Hindlimb muscle (tissue), 1 donor: Measurements from ENCODE around the gene C2CD3. TPM values are rescaled to one million over a fixed set of nuclear protein-coding genes. Genes with fewer than 3 reads are reported as not detected.

Experiments used
- DNase-seq: peaks from one replicate; pipeline ENCODE4 v3.0.0-alpha.2; 2013
- polyA plus RNA-seq: library from polyadenylated mRNA; unstranded; fragments of 120-200 nt; gene quantifications from one replicate; pipeline ENCODE4 v1.2.1, GENCODE V29; 2013; ENCODE audit not compliant: insufficient read length

C2CD3 gene, protein sequence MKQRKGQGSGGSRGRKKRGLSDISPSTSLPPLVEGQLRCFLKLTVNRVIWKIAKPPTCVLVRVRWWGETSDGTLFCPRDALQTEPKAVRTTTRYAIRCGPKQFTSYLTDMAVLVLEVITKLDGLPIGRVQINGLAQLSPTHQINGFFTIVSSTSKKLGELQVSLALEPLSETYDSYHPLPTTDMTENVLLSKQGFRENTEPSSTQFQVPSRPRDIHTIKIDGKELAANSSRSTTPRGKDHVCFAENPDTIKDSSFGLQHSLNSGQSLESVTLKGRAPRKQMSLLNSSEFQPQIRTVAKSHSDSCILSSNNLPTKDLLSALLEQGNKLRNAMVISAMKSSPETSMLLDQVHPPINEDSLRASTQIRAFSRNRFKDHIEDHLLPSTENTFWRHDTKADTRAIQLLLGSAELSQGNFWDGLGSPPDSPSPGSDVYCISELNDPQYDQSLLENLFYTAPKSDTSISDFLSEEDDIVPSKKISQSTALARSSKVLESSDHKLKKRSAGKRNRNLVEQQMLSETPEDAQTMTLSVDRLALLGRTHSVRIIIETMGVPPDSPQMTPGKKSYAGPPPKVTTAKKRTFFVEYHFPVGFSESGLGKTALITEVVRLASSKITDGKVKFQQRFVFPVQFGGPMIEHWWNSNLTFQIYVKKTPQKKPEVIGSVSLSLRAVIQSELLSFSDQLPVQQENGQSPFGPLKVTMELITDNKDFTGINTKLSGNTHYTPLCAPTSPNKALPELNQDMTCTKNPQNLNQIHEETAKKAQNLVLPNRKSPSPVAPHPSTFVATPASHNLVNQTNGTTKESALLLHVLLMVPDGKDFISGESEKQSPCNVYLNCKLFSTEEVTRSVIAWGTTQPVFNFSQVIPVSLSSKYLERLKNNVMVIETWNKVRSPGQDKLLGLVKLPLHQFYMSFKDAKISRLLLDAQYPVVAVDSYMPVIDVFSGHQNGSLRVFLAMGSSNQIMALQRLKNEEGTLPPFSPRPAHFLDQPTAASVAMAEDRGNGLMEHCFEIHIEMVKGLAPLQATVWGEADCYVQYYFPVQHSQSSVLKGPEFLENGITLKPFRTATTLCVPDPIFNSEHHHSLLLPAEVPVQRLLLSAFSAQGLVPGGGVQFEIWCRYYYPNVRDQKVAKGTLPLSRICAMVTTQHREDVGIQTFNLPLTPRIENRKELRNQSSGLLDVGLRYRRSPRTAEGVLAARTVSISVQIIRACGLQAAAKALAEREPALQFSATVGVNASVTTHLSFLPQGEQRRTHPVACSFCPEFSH (N-terminal part only)
- 25.4 TPM for polyA plus RNA-seq

DNA sequence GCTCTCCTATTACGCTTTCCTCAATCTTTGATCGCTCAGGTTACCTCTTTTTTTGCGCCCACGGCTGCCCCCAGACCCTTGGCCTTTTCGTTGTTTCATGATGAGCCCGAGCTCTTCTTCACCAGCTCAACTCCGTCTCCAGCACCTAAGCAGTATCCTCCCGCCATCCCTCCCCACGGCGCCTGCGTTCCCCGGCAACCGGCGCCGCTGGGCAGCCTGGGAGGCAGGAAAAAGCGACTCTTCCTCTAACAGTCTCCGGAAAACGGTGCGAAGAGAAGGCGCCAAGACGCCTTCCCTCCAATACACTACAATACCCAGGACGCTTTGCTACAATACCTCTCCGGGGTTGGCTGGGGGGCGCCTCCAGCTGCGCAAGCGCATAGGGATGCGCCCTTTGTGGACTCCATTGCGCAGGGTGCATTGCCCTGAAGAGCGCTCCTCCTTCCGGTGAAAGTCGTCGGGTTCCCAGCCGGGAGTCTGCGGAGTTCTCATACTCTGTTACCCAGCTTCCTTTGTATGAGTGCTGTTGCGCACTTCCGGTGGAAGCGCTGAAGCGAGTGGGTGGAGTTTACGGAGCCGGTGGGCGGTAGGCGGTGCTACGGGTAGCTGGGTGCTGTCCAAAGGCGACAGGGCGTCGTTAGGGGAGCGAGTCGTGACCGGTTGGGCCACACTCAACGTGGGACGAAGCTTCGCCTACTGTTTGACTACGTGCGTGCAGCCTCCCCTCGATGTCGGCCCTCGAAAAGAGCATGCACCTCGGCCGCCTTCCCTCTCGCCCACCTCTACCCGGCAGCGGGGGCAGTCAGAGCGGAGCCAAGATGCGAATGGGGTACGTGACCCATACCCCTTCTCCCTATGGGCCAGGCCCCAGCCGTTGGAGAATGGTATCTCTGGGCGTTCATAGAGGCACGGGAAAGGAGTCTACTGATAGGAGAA is at the start of gene C2CD3, which contains the start of gene PPME1:
C2CD3 (minus strand) TSS at position 309 of the 936 bp plus-strand sequence; CDS start at position 99, 210 bp downstream.
PPME1 (plus strand) TSS at position 596 of the 936 bp plus-strand sequence; CDS start at position 729, 133 bp downstream.
- DNase-seq = peak; percentile 99

DNA sequence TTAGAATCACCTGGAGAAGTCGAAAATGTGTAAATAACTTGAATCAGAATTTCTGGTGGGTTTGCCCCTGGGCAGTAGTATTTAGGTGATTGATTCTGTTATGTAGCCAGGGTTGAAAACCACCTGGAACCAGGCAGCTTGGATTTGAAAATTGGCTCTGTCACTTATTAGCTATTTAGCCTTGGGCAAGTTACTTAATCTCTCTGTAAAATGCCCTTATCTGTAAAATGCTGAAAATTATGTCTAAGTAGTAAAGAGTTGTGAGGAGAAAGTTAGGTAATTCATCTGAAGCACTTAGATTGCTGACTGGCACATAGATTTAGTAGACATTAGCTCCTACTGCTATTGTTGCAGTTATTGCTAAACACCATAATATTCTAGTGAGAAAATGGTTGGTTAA is 49.6 kb upstream of the C2CD3 start:
- no peak for DNase-seq

DNA sequence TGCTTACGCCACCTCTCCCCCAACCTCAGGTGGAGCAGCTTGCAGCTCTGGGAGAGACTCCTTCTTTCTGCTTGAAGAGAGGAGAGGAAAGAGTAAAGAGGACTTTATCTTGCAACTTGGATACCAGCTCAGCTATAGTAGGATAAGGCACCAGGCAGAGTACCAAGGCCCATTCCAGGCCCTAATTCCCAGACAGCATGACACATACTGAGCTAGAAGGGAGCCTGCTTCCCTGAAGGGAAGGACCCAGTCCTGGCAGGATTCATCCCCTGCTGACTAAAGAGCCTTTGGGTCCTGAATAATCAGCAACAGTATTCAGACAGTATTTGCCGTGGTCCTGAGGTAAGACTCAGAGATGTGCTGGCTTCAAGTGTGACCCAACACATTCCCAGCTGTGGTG is 41.7 kb upstream of the C2CD3 start:
- no peak for DNase-seq

DNA sequence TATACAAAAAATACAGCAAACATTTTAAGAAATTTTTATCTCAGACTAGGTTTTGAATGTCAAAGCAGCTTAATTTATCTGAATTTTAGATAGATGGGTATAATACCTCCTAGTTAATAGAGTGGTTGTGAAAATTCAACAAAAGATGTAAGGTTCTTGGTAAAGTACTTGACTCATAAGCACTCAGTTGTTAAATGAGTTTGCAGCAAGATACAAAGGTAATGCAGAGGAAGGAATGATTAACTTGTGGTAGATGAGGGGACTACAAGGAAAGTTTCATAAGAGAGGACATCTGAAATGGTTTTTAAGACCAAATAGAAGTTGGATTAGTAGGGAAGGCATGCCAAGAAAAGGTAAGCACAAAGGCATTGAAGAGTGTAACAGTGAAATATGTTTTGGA is 37.7 kb upstream of the C2CD3 start:
- no peak for DNase-seq

DNA sequence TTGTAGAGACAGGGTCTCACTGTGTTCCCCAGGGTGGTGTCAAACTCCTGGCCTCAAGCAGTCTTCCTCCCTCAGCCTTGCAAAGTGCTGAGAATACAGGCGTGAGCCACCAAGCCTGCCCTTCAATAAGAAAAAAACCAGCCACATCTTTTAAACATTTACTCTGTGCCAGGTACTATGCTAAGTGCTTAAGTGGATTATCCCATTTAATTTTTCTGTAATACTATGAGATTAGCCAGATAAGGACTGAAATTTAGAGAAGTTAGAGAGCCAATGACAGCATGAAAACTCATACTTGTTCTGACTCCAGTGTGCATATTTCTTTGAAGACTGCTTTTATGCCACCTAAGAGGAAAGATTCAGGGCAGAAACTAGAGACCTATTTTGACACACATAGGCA is 35.9 kb upstream of the C2CD3 start:
- DNase-seq = no peak

DNA sequence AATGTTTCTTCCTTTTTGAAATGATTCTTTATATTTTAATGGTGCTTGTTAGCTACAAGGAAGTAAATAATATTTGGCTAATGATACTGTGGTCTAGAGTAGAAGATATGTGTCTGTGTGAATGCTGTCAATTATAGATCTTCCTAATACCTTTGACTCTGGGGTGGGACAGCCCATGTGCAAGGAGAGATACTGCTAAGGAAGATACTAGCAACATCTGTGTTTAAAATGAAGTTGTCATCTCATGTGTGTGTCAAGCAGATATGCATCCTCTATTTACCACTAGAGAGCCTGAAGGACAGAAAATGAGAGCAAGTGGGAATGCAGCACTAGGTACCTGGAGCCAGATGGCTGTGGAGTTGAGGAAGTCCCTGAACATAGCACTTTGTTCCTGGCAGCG is 34.4 kb upstream of the C2CD3 start:
- no peak for DNase-seq

DNA sequence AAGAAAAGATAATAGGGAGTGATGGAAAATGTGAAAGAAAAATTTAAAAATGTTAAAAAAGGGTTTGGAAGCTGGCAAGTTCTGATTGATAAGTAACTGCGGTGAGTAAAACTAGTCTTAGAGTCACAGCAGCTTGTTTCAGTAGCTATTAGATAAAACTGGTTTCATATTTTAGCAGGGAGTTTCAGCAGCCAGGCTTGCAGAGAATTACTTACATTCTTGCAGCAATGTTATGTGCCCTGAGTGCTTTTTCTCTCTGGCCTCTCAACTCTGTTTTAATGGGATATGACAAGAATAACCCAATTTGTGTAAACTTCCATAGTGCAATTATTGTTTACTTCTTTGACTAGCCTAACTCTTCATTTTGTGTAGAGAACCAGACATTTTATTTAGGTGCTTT is 33.9 kb upstream of the C2CD3 start:
- DNase-seq = no peak

DNA sequence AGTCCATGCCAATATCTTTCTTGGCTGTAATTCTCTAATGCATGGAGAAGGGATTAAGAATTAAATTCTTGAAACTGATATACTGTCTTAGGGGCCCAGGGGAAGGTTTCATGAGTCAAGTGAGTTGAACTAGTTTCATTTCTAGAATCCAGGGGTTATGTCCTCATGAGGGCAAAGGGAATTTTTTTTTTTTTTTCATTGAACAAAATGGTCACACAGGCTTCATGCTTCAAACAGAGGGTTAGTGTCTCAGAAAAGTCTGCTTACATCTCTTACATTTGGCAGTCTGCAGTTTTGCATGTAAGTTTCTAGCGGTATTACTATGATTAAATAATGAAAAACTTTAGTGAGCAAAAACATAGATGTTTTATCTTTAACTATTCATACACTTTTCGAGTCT is 33.2 kb upstream of the C2CD3 start:
- DNase-seq = no peak

DNA sequence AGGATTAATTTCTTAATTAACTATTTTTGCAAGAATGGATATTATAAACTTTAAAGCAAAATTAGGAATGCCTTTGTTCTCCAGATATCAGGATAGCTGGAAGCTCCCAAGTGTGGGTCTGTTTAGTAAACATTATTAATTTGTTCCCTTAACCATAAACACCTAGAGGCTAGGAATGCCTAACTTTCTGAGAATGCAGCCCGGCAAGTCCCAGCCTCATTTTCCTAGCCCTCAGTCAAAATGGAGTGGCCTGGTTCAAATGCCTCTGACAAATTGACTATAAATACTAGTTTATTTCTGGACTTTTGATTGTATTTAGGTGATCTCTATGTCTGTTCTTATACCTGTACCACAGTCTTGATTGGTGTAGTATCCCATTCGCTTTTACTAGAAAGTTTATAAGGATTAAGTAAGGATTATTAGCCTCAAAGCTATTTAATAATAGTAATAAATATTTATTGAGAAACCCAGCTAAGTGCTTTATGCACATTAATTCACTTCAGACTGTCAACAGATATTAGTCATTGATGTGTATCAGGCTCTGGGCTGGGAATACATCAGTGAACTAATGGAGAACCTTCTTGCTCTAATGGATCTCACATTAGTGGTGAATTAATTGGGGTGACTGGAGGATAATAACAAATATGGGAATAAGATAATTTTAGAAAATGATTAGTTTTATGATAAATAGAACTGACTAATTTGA is 26.1 kb upstream of the C2CD3 start:
- no peak for DNase-seq

DNA sequence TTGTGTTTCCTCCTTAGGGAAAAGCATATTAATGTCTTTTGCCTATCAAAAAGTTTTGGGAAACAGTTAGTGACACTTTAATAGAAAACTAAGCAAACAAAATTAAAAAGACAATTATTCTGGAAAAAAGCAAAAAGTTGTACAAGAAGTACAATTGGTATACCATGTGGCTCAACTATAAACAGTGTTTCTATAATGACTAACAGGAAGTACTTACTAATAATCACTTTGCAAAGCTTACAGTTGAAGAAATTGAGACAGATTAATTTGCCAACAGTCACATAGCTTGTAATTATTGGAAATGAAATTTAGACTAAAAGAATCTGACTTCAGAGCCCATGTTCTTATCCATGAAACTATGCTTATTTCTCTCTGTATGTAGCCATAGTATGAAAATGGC is 25.0 kb upstream of the C2CD3 start:
- DNase-seq = no peak

DNA sequence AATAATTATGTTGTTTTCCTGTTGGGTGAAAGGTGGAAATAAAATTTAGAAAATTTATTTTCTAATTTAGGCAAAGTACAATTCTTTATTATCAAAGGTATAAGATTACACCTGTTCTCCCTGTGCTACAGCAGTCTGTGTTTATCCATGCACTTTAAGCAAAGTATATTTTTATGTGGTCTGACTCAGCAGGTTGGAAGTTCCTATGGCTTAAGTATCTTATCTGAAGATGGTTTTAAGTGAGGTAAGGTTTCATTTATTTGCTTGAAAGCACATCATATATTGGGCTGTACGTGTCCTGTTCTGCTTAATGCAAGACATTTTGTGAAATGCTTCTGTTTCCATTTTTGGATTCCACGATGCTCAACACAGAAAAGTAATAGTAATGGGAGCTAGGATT is 14.9 kb upstream of the C2CD3 start:
- DNase-seq = no peak

DNA sequence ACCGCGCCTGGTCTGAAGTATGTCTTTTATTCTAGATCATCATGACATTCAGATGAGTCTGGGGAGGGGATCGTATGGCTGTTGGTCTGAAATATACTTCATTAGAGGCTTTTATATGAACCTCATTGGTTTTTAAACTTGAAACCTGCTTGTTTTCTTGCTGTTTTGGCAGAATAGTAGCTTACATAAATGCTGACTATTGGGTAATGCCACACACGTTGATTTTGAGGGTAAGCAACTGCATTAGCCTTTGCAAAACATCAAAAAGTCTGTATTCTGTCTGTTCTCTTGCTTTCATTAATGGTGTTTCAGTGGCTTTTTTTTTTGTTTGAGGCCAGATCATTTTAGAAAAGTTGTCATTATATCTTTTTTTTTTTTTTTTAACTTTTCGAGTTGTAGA is 14.5 kb upstream of the C2CD3 start:
- DNase-seq = no peak

DNA sequence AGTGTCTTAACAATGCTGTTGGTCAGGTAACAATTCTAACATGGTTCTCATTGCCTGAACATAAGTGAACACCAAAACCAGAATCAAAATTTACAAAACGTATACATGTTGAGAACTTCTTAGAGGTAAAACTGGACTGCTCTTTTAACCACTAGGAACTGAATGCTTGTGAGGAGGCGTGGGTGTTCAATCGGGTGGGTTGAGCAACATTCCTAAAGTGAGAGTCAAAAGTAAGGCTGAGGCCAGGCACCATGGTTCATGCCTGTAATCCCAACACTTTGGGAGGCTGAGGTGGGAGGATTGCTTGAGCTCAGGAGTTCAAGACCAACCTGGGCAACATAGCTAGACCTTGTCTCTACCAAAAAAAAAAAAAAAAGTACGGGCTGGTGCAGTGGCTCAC is 11.8 kb upstream of the C2CD3 start:
- no peak for DNase-seq

DNA sequence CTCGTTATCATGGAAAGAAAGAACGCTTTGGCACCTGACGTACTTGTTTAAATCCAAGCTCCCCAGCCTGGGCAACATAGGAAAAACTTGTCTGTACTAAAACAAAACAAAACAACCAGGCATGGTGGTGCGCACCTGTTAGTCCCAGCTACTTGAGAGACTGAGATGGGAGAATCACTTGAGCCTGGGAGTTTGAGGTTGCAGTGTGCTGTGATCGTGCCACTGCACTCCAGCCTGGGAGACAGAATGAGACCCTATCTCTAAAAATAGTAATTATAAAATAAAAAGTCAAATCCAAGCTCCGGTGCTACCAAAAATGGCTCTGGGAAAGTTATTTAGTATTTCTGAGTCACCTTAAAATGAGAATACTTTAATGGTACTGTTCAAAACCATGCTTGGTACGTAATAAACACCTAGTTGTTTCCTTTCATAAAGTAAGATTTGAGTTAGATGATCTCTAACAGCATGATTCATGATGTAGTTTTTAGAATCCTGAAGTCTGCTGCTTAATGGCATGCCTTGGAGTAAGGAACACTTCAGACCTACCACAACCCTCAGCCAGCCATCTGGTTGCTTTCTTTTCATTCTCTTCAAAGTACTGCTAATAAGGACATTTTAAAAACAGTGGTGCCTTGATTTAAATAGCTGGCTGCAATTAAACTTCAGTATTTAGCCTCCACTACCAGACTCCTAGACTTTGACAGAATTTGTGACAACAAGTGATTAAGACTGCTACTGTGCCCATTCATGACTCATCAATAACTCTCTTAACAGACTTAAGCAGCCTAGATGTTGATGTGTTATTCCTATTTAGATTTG is 8.6 kb upstream of the C2CD3 start:
- DNase-seq = no peak

DNA sequence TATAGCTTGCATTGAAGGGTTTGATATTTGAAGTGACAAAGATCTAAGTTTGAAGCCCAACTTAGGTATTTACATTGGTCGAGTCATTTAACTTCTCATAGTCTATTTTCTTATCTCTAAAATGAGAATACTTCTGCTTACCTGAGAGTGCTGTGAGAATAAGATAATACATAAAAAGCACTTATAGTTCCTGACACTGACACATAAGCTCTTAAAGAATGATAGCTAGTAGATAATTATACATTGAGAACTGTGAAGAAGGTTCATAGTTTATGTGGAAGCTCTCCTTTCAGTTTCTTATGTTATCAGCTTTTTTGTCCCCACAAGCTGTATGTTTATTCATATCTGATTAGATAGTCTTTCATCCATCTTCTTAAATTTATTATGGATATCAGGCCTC is 5.1 kb upstream of the C2CD3 start:
- DNase-seq = no peak

DNA sequence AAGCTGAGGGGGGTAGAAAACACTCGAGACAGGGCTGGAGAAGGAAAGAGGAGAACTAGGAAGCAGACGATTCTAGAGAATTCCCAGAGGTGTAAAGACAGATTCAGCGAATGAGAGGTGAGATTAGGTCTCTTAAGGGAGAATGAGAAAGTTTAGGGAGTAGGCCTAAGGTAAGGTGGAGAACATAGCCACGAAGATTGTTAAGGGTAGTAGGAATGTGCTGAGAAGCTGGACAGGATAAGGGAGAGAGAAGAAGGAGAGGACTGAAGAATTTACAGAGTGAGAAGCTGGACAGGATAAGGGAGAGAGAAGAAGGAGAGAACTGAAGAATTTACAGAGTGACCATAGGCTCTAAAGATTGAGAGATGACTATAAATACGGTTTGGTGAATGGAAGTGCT is 1.2 kb upstream of the C2CD3 start:
- no peak for DNase-seq

DNA sequence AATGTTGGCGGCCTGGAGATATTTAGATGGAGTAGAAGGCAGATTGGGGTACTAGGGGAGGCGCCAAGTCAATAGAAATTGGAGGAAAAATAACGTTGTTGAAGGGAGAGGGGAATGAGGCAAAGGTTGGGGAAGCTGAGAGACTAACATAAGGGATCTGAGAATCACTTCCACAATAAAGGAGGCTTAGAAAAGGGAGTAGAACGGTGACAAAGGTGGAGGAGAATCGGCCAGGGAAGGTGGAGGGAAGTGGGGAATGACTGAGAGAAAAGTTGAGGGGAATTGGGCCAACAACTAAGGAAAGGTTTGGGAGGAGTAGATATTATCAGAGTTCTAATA is 797 bp upstream of the C2CD3 start:
- no peak for DNase-seq

DNA sequence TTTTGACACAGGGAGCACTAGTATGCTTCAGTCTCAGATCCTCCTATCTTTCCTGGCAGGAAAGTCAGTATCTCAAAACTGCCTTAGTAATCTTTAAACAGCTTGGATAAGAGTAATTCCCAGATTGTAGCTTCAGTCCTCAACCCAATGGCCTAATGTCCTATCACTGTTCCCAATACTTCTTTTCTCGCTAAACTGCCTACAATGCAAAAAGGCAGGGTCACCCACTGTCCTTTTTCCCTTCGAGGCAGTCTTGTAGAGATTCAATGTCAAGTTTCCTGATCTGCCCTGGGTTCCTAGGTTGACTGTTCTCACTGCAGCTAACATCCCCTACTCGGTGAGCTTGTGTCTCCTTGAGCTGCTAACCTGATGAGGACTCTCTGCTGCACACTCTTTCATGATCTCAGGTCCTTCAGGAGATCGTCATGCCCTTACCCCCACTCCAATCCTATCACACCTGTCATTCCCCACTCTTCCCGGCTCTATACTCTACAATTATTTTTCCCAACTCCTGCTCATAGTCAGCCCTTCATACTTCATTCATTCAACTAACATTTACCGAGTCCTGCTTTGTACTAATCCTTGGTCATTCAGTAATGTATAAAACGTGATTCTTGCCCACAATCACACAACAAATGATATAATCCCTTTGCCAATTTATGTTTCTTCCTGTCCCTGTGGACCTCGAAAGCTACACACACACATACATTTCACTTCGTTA is 904 bp downstream of the C2CD3 start:
- DNase-seq = no peak

DNA sequence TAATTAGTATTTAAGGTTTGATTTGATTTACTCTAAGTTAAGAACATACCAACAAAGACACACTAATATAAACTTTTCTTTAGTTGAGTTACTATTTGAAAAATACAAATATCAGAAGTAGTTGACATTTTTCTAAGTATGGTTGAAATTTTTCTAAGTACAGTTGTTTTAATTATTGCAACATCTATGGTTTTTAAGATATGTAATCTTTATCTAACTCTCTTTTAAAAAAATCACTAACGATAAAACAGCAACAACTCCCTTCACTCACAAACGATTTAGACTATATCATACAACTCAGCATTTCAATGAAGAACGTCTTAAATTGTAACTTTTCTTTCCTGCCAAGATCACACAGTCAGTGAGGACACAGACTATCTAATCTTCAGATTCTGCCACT is 2.0 kb downstream of the C2CD3 start:
- no peak for DNase-seq
